Hepatocyte (in vitro differentiated cells): ENCODE results near the gene ILF3.

ENCODE experiments used
- EZH2 ChIP-seq: fragments of 200-600 bp; sonication (generic); IDR thresholded peaks from 2 replicates; pipeline ENCODE4 v1.6.1; 2016; ENCODE audit warnings: antibody characterized with exemption, mild to moderate bottlenecking, borderline replicate concordance
- EZH2phosphoT487 ChIP-seq: fragments of 200-600 bp; sonication (generic); IDR thresholded peaks from one replicate; pipeline ENCODE4 v1.6.1; 2018; ENCODE audit warnings: antibody characterized with exemption, mild to moderate bottlenecking, low read depth, moderate library complexity; ENCODE audit not compliant: unreplicated experiment, severe bottlenecking
- TF ChIP-seq, protein P1 (sequence below): fragments of 200-600 bp; sonication (generic); IDR thresholded peaks from 2 replicates; pipeline ENCODE4 v1.5.1; 2016; ENCODE audit warnings: antibody characterized with exemption, mild to moderate bottlenecking; ENCODE audit not compliant: poor library complexity

DNA sequence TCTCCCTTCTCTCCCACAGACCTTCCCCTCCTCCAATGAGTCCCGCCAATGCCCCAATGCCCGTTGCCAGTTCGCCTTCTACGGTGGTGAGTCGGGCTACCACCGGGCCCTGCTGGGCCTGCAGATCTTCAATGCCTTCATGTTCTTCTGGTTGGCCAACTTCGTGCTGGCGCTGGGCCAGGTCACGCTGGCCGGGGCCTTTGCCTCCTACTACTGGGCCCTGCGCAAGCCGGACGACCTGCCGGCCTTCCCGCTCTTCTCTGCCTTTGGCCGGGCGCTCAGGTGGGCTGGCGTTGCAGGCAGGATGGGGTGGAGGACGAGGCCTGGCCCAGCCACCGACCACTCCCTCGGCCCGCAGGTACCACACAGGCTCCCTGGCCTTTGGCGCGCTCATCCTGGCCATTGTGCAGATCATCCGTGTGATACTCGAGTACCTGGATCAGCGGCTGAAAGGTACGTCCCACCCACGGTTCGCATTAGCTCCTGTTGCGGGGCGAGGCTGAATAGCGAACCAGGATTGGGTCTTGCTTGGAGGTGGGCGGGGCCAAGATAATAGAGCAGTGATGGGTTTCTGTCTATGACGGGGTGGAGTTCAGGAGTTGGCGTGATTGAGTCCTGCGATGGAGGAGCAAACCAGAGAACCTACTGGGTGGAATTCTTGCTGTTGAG is 17.7 kb upstream of the ILF3 start:
- TF ChIP-seq, protein P1, sequence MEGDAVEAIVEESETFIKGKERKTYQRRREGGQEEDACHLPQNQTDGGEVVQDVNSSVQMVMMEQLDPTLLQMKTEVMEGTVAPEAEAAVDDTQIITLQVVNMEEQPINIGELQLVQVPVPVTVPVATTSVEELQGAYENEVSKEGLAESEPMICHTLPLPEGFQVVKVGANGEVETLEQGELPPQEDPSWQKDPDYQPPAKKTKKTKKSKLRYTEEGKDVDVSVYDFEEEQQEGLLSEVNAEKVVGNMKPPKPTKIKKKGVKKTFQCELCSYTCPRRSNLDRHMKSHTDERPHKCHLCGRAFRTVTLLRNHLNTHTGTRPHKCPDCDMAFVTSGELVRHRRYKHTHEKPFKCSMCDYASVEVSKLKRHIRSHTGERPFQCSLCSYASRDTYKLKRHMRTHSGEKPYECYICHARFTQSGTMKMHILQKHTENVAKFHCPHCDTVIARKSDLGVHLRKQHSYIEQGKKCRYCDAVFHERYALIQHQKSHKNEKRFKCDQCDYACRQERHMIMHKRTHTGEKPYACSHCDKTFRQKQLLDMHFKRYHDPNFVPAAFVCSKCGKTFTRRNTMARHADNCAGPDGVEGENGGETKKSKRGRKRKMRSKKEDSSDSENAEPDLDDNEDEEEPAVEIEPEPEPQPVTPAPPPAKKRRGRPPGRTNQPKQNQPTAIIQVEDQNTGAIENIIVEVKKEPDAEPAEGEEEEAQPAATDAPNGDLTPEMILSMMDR = no peak
- TF ChIP-seq EZH2 (no peak), EZH2phosphoT487 (no peak)
